Activated CD4-positive, alpha-beta T cell treated with anti-CD3 and anti-CD28 coated beads, Interleukin-2, amount 10 ng/mL, durations not matched to agents 7 days and 5 days (primary cell): Measurements from ENCODE around the gene NOTUM. TPM values are rescaled to one million over a fixed set of nuclear protein-coding genes. Genes with fewer than 3 reads are reported as not detected.

ENCODE experiments used
- CTCF ChIA-PET: fragments of 350-600 bp; sonication (Branson Sonifier 250); formaldehyde crosslinking; loops from one replicate; lab custom pipeline; 2021; ENCODE audit warnings: antibody characterized with exemption; lab: Charles Lee
- POLR2A ChIA-PET: fragments of 350-600 bp; sonication (Branson Sonifier 250); formaldehyde crosslinking; loops from one replicate; lab custom pipeline; 2021; ENCODE audit warnings: antibody characterized with exemption; lab: Charles Lee
- DNase-seq: peaks from one replicate; pipeline ENCODE4 v3.0.0-alpha.2; 2020
- H3K27ac Mint-ChIP-seq: one replicate; pipeline ENCODE4 v1.8.0; 2021; ENCODE audit warnings: mild to moderate bottlenecking, moderate library complexity, mixed read lengths
- H3K27me3 Mint-ChIP-seq: one replicate; pipeline ENCODE4 v1.8.0; 2021; ENCODE audit warnings: mixed read lengths
- H3K36me3 Mint-ChIP-seq: one replicate; pipeline ENCODE4 v1.8.0; 2021; ENCODE audit warnings: low read depth, mixed read lengths
- H3K4me1 Mint-ChIP-seq: one replicate; pipeline ENCODE4 v1.8.0; 2021; ENCODE audit warnings: mixed read lengths
- H3K4me3 Mint-ChIP-seq: one replicate; pipeline ENCODE4 v1.8.0; 2021; ENCODE audit warnings: mild to moderate bottlenecking, moderate library complexity, mixed read lengths
- H3K9me3 Mint-ChIP-seq: one replicate; pipeline ENCODE4 v1.8.0; 2021; ENCODE audit warnings: mixed read lengths
- total RNA-seq, 2 experiments: library from RNA; stranded (reverse); gene quantifications; one replicate each; pipeline ENCODE4 v1.2.3, GENCODE V29; 2021

Gene NOTUM
- under 1 TPM; 0.23 to 0.55 TPM for total RNA-seq

DNA sequence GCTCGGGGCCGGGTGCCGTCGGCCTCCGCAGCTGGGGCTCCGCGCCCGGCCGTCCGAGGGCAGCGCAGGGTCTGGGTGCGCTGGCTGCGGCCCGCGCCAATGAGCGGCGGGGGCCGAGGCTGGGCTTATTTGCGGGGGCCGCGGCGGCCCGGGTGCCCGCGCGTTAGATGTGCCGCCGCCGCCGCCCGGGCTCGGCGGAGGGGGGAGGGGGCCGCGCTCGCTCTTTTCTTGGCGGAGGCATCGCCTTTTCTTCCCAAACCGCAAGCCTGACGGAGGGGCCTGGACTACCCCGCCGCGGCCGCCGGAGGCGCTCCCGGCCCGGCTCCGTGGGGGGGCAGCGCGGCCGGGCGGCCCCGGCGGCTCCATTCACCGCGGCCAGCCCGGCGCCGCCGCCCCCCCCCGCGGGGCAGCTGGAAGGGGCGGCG lies at the start of gene NOTUM:
TSS of gene NOTUM (minus strand) at position 101 of the 425 bp plus-strand sequence. CDS start 278 bp downstream, outside the sequence.
- Mint-ChIP-seq H3K4me3 (no peak within 1 kb of the TSS), H3K27me3 (peaks cover 43% of the 10 kb centered on the region), H3K36me3 (no peaks in the 10 kb centered on the region), H3K9me3 (no peaks in the 10 kb centered on the region), H3K4me1 (peaks cover 4% of the 10 kb centered on the region), H3K27ac (no peak within 1 kb of the TSS)
- ChIA-PET CTCF (interaction anchor here (0.6 to 2.5 kb wide), 11 partner anchors 11 to 733 kb away, joined by 3 to 66 read pairs (median 9); partner anchors contain the start of genes CENPX, LRRC45, MAFG and PYCR1), POLR2A (no interaction called here)
- no peak for DNase-seq

GRCh38 chr17:82009413-82009812 lies 48.4 kb upstream of the NOTUM start:
- no peak overlapping the region for H3K27ac Mint-ChIP-seq
- no peak overlapping the region for H3K4me3 Mint-ChIP-seq
- DNase-seq, result no peak
- no peaks in the 10 kb centered on the region for H3K36me3 Mint-ChIP-seq
- H3K4me1 Mint-ChIP-seq, result no peaks in the 10 kb centered on the region
- ChIA-PET POLR2A (no interaction called here), CTCF (interaction anchor here (0.7 to 1.3 kb wide), 3 partner anchors 10 to 20 kb away, joined by 3 to 5 read pairs (median 3); no protein-coding TSS in a partner anchor)
- H3K9me3 Mint-ChIP-seq, result no peaks in the 10 kb centered on the region
- no peaks in the 10 kb centered on the region for H3K27me3 Mint-ChIP-seq

DNA sequence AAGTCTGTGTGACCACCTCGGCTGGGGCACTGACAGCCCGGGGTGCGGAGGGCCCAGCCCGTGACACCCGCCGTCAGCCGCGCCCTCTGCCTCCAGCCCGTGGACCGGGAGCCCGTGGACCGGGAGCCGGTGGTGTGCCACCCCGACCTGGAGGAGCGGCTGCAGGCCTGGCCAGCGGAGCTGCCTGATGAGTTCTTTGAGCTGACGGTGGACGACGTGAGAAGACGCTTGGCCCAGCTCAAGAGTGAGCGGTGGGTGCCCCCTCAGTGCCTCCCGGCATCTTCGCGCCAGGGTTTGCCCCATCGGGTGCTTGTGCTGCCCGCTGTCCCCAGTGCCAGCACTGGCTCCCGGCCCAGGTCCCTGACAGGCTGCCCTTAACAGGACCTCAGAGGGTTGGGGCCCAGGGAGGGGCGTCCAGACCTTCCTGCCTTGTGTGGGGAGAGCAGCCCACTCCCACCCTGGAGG lies 48.0 kb upstream of the NOTUM start:
- no peak overlapping the region for H3K4me3 Mint-ChIP-seq
- no peaks in the 10 kb centered on the region for H3K4me1 Mint-ChIP-seq
- no peaks in the 10 kb centered on the region for H3K36me3 Mint-ChIP-seq
- POLR2A ChIA-PET, result no interaction called here
- H3K27ac Mint-ChIP-seq, result no peak overlapping the region
- CTCF ChIA-PET, result interaction anchor here (0.7 to 1.3 kb wide), 3 partner anchors 11 to 21 kb away, joined by 3 to 5 read pairs (median 3); no protein-coding TSS in a partner anchor
- DNase-seq, result no peak
- no peaks in the 10 kb centered on the region for H3K27me3 Mint-ChIP-seq
- no peaks in the 10 kb centered on the region for H3K9me3 Mint-ChIP-seq

DNA sequence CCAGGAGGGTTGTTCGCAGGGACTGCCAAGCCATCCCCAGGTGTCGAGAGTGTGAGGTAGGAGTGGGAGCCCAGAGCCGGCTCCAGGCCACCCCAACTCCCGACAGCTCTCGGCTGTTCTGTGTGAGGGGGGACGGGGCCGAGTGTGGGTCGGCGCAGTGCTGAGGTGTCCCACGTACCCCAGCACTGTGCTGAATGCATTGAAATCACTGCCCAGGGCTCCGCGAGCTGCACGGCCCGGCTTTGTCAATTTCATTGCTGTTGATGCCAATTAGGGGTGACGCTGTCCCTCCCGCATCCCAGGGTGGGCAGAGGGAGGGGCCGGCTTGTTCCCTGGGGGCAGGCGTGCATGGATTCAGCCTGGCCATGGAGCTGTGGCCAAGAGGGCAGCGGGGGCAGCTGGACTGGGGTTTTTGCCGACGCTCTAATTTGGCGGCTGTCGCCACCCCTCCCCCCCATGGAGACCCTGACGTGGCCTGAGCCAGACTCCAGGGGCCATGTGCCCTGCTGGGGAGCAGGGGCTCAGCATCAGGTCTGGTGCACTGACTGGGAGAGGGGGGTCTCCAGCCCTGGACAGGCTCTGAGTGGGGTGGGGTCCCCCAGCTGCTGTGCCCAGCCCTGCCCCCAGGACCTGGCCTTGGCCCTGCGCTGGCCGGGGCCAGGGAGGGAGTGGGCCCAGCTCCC lies 47.4 kb upstream of the NOTUM start:
- DNase-seq, result no peak
- H3K27ac Mint-ChIP-seq, result no peak overlapping the region
- H3K36me3 Mint-ChIP-seq, result no peaks in the 10 kb centered on the region
- POLR2A ChIA-PET, result no interaction called here
- H3K27me3 Mint-ChIP-seq, result no peaks in the 10 kb centered on the region
- CTCF ChIA-PET, result interaction anchor here (0.7 to 1.3 kb wide), 2 partner anchors 13 to 23 kb away, joined by 3 to 4 read pairs; partner anchors contain the start of gene RAC3
- H3K4me1 Mint-ChIP-seq, result no peaks in the 10 kb centered on the region
- H3K9me3 Mint-ChIP-seq, result no peaks in the 10 kb centered on the region
- no peak overlapping the region for H3K4me3 Mint-ChIP-seq

DNA sequence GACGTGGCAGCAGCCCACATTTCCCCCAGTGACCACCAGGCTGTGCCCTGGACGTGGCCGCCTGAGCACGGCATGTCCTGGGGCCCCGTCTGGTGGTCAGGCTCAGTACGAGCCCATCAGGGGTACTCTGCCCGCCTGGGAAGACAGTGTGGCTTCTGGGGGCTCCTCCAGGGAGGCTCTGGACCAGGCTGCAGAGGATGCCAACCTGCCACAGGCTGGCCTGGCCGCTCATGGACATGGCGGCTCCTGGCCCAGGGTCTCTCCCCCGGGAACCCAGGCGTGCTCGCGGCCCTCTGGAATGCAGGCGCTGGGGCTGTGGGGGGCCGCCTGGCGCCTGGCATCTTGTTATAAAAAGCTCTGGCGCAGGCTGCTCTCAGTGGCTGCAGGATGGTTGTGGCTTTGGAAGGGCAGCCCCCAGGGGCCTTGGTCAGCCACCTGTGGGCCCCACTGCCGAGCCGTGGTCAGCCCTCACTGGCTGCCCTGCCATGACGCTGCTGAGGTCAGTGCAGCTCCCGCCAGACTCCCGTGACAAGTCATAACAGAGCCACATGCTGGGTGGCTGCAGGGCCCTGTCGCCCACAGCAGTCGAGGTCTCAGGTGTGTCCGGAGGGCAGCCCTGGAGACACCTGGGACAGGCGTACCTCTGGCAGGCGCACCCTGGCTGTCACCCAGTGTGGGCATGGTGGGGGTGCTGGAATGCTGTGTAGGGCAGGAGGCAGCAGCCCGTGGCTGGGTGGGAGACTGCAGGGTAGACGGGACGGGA lies 46.7 kb upstream of the NOTUM start:
- H3K4me1 Mint-ChIP-seq, result no peaks in the 10 kb centered on the region
- H3K4me3 Mint-ChIP-seq, result no peak overlapping the region
- H3K9me3 Mint-ChIP-seq, result no peaks in the 10 kb centered on the region
- H3K36me3 Mint-ChIP-seq, result no peaks in the 10 kb centered on the region
- H3K27ac Mint-ChIP-seq, result no peak overlapping the region
- H3K27me3 Mint-ChIP-seq, result no peaks in the 10 kb centered on the region
- ChIA-PET CTCF (interaction anchor here (1.3 kb wide), 1 partner anchor 23 kb away, joined by 4 read pairs; the partner anchor contains the start of gene RAC3), POLR2A (no interaction called here)
- no peak for DNase-seq

DNA sequence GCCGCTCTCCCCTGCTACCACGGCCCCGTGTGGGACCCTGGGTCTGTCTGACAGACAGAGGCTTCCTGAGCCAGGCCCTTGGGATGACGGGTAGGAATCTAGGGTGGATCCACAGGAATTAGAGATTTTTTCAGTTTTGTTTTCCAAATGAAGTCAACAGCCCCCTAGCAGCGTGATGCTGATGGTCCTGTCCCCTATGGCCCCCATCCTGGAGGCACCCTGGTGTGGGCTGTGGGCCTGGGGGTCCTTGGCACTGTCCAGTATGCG lies 46.2 kb upstream of the NOTUM start:
- ChIA-PET CTCF (no interaction called here), POLR2A (no interaction called here)
- no peak for DNase-seq

GRCh38 chr17:82006468-82007227 lies 45.7 kb upstream of the NOTUM start:
- Mint-ChIP-seq H3K4me3 (no peak overlapping the region), H3K27ac (no peak overlapping the region), H3K4me1 (no peaks in the 10 kb centered on the region), H3K9me3 (no peaks in the 10 kb centered on the region), H3K27me3 (no peaks in the 10 kb centered on the region), H3K36me3 (no peaks in the 10 kb centered on the region)
- ChIA-PET CTCF (no interaction called here), POLR2A (no interaction called here)
- DNase-seq, result no peak

More for the DNA sequence above, 46.2 kb upstream of the NOTUM start:
- Mint-ChIP-seq H3K9me3 (no peaks in the 10 kb centered on the region), H3K4me3 (no peak overlapping the region), H3K36me3 (no peaks in the 10 kb centered on the region), H3K4me1 (no peaks in the 10 kb centered on the region), H3K27ac (no peak overlapping the region), H3K27me3 (no peaks in the 10 kb centered on the region)

- Mint-ChIP-seq H3K4me3 (no peak overlapping the region), H3K27ac (no peak overlapping the region), H3K9me3 (no peaks in the 10 kb centered on the region), H3K4me1 (no peaks in the 10 kb centered on the region), H3K36me3 (no peaks in the 10 kb centered on the region), H3K27me3 (no peaks in the 10 kb centered on the region)
- DNase-seq, result no peak
- CTCF ChIA-PET, result no interaction called here
- POLR2A ChIA-PET, result no interaction called here
Observed at GRCh38 chr17:82005701-82006348, 44.8 kb upstream of the NOTUM start.

DNA sequence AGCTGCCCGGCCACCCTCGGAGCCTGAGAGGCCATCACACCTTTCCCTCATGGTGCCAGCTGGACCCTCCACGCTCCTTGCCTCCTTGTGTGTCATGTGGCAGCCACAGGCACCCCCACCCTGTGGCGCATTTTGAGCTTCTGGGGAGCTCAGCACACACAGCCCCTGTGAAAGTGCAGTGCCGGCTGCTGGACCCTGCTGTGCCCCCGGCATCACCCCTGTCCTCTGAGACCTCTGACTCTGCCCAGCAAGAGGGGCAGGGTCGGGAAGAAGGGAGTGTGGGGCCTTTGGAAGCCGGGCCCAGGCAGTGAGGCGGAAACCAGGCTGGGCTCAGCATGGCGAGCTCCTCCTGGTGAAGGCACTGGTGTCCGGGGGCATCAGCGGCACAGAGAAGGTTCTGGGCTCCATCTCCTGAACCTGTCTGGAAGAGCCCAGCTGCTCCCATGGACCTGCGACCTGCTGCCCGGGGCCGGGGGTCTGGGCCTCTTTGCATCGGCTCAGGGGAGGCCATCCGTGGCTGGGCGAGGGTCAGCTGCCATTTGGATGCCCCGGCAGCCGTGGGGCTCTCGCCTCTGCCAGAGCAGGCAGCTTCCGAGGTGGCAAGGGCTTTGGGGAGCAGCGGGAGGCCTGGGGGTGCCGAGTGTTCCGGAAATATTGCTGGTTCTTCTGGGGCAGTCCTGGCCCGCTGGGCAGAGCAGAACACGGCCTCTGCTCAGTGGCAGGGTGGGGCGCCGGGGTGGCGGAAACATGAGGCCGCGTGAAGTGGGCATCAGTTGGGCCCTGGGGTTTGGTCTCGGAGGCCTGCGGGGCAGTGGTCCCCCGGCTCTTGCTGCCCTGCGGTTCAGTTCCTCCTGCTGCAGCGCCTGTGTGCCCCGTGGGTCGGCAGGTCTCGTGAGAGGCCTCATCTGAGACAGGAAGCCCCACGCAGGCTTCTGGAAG lies 43.8 kb upstream of the NOTUM start:
- Mint-ChIP-seq H3K27ac (no peak overlapping the region), H3K9me3 (no peaks in the 10 kb centered on the region), H3K4me1 (no peaks in the 10 kb centered on the region), H3K36me3 (no peaks in the 10 kb centered on the region), H3K27me3 (no peaks in the 10 kb centered on the region), H3K4me3 (no peak overlapping the region)
- ChIA-PET CTCF (interaction anchor here (0.6 to 1.2 kb wide), 2 partner anchors 15 to 45 kb away, joined by 3 read pairs; no protein-coding TSS in a partner anchor), POLR2A (no interaction called here)
- no peak for DNase-seq

GRCh38 chr17:82003411-82004381 lies 42.7 kb upstream of the NOTUM start:
- Mint-ChIP-seq H3K27me3 (no peaks in the 10 kb centered on the region), H3K4me1 (no peaks in the 10 kb centered on the region), H3K36me3 (no peaks in the 10 kb centered on the region), H3K27ac (no peak overlapping the region), H3K9me3 (no peaks in the 10 kb centered on the region), H3K4me3 (no peak overlapping the region)
- POLR2A ChIA-PET, result no interaction called here
- CTCF ChIA-PET, result interaction anchor here (1.2 kb wide), 1 partner anchor 14 kb away, joined by 3 read pairs; no protein-coding TSS in a partner anchor
- DNase-seq, result no peak
